HG02642 (cell line): Measurements from ENCODE around the gene AK9.
A peak's percentile ranks its signal among the peaks of the same experiment; 100 is the strongest.

Experiments used
- ATAC-seq: cut with Tn5 transposase; IDR thresholded peaks from one replicate; pipeline ENCODE4 v1.9.1; 2021; ENCODE audit warnings: mild to moderate bottlenecking; ENCODE audit not compliant: unreplicated experiment, poor library complexity

AK9 gene

DNA sequence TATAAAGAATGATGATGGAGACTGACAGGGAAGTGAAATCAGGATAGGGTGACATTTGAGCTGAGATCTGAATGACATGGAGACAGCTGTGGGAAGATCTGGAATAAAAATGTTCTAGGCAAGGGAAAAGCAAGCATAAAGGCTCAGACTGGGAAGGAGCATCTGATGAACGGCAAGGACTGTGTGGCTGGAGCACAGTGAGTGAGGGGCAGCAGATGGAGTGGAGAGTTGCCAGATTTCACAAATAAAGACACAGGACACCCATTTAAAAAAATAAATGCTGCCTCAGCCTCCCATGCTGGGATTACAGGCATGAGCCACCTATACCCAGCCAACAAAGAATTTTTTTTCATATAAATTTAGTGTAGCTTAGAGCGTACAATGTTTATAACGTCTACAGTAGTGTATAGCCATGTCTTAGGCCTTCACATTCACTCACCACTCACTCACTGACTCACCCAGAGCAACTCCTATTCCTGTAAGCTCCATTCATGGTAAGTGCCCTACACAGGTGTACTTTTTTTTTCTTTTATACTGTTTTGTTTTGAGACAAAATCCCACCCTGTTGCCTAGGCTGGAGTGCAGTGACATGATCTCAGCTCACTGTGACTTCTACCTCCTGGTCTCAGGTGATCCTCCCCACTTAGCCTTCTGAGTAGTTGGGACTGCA, 205.6 kb downstream of the AK9 start:
- ATAC-seq: no peak

DNA sequence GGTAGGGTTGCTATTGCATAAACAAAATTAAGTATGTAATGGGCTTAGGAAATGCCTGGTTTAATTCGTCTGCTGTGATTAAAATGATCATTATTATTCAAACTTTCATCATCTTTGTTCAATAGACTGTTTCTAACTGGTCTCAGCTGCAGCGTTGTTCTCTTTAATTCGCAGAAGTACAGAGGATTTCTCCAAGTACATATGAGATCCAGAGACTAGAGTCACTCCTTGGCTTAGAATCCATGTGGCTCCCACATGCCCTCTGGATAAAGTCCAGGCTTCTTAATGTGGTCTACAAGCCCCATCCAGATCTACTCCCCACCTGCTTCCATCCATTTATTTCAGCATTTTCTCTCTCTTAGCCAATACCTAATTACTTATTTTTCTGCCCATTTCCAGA, 206.9 kb downstream of the AK9 start:
- ATAC-seq: no peak

DNA sequence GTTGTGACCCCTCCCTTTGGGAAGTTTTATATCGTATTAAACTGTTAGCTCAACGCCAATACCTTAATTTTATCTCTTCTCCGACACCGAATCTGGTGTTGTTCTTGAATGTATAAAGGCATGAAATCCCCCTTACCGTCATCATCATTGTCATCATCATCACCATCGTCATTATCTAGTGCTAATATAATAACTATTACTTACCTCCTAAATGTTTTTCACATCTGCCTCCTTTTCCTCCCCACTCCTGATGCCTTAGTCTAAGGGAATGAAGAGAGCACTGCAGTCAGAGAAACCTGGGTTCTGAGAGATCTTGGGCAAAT, 207.3 kb downstream of the AK9 start:
- peak; percentile 1 for ATAC-seq

DNA sequence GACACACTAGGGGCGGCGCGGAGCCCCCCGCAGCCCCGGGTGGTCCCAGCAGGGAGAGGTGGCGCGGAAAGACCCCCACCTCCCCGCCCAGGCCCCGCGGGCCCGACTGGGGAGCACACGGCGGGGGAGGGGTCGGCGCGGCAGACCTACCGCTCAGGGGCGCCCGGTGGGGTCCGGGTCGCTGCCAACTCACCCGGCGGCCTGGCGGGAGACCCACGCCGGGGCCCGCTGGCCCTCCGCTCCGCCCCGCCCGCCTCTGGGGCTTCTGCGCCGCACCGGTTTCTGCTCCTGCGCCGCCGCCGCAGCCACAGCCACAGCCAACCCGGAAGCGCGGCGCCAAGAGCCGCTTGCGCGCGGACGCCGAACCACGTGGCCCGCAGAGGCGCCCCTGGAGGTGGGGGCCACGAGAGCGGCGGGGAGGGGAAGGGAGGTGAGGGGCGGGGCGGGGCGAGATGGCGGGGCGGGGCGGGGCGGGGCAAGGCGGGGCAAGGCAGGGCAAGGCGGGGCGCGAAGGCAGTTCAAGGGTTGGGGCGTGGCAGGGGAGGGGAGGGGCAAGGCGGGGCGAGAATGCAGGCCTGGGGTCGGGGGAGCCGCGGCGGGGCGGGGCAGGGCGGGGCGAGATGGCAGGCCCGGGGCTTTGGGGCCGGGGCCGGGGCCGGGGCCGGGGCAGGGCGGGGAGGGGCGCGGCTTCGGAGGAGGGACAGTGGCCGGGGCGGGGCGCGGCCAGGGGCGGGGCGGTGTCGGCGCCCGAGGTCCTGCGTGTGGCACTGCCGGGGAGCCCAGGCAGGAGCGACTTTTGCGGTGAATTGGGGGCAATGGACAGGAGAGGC, 207.9 kb downstream of the AK9 start, which contains the start of gene ZBTB24:
ZBTB24 (minus strand) TSS at position 315 of the 830 bp plus-strand sequence. CDS start 1,193 bp downstream, outside the sequence.
- ATAC-seq: peak; percentile 94

DNA sequence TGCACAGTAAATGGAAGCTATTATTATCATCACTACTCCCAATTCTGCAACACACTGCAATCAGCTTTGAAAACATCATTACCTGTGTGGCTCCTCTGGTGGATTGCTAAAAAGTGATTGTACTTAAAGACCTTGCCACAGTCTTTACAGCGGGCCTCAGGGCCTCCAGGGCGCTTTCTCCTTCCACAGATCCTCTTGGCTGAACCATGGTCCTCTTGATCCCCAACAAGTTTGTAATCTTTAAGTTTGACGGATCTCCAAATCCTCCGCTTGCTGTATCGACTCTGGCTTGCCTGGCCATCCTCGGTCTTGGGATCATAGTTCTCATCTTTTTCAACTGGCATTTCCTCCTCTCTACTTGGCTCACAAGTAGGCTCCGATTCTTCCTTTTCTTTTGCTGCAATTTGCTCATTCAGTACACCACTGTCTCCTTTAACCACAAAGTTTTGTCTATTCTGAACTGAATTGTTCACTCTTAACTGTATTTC, 210.0 kb downstream of the AK9 start:
- no peak for ATAC-seq

DNA sequence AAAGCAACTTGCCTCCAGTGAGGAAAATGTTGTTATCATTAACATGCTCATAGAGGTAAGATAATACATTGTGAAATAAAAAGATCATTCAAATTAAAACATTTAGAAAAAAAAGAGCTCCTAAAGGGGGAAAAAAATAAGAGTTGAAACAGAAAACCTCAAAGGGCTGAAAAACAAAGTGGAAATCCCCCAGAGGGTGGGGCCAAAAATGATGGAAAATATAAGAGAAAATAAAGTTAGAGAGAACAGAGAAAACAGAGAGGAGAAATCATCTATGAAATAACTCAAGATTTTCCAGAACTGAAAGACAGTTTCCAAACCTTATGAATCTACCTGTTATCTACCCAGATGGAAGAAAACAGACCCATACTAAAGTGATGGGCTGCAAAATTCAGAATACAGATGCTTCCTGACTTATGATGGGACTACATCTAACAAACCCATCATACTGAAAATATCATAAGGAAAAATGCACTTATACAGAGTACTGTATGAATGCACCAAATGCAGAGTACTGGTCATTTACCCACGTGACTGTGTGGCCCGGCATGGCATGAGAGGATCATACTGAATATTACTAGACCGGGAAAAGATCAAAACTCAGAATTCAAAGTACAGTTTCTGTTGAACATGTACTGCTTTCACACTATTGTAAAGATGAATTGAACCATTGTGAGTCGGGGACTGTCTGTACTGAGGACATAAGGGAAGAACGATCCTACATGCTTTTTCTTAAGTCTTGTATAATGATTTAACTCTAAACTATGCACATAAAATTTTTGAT, 212.0 kb downstream of the AK9 start:
- no peak for ATAC-seq

DNA sequence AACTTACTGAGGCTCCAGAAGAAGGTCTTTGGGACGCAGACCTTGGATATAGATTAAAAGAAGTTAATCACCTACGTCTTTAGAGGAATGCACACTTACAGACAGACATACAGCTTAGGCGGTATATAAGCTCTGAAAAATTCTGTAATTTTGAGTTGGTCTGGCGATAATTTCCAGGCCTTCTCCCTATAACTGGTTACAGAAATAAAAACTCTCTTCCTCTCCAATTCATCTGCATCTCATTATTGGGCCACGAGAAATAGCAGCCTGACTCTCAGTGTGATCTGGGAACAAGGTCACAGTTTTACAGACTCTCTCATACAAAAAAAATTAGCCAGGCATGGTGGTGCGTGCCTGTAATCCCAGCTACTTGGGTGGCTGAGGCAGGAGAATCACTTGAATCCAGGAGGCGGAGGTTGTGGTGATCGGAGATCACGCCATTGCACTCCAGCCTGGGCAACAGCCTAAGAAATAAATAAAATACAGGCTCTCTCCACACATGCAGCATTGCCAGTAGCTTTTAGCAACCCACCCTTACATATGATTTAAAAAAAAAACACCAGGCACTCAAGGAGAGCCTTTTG, 212.7 kb downstream of the AK9 start:
- no peak for ATAC-seq

DNA sequence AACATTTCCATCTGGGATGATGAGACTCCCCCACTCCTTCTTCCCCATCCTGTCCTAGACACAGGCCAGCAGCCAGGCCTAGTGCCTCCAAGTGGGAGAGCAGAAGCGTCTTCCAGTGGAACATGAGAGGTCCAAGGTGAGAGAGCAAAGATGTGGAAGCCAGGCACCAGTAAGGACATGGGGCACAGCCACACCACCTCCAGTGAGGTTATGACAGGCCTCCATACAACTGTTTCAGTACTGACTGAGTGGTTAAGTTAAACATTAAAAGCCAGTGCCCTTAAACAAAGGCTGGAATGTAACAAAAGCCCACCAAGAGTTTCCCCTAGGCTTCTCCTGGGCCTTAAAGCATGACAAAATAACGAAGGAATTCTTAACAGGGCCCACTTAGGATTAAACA, 213.3 kb downstream of the AK9 start:
- peak; percentile 56 for ATAC-seq

DNA sequence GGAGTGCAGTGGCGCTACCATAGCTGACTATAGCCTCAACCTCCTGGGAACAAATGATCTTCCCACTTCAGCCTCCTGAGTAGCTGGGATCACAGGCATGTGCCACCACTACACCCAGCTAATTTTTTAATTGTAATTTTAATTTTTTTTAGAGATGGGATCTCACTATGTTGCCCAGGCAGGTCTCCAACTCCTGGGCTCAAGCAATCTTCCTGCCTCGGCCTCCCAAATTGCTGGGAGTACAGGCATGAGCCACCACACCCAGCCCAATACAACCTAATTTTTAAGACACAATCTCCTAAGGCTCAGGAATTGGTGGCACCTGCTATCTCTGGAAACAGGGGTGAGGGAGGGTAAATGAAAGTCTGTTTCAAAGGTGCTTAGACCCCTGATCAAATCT, 213.8 kb downstream of the AK9 start:
- no peak for ATAC-seq

DNA sequence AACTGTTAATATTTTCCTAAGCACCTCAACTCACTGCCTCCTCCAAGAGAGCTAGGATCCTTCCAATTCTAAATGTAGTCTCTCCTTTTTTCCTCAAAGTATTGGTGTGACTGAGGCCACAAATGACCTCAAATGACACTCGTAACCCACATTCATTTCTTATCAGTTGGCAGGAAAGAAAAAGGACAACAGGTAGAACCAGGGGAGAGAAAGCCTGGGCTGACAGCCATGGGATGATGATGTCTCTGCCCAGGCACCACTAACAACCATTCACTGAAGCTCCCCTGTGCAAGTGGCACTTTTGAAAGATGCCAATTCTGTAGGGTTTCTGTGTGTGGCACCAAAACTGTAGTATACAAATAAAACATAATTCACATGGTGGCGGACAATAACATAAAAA, 215.4 kb downstream of the AK9 start:
- ATAC-seq: no peak

DNA sequence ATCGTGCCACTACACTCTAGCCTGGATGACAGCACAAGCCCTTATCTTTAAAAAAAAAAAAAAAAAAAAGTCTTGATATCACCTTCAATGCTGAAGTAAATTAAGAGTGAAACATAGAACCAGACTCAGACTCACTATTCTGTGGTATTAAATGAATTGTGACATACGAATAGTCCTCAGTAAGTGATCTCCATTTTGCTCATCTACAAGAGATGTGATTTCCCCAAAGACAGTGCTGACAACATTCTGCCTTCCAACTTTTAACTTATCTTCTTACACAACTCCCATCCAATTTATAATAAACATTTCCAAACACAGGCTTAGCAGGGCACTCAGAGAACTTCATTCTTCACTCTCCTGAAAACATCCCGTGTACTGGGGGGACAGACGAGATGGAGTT, 216.0 kb downstream of the AK9 start:
- ATAC-seq: no peak

DNA sequence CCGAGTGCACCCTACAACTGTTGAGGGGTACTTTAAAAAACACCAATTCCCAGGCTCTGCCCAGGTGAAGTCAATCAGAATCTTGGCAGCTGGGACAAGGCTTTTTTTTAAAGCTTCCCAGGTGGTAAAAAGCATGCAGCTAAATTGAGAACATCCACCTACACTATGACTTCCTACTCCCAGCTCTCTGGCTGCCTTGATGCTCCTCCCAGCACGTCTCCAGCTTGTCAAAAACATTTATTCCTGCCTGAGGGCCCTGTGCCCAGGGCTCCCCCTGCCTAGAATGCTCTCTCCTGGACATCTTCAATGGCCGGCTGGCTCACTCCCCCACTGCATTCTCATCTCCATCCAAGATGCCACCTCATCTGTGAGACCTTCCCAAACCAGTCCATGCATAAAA, 217.9 kb downstream of the AK9 start:
- no peak for ATAC-seq

DNA sequence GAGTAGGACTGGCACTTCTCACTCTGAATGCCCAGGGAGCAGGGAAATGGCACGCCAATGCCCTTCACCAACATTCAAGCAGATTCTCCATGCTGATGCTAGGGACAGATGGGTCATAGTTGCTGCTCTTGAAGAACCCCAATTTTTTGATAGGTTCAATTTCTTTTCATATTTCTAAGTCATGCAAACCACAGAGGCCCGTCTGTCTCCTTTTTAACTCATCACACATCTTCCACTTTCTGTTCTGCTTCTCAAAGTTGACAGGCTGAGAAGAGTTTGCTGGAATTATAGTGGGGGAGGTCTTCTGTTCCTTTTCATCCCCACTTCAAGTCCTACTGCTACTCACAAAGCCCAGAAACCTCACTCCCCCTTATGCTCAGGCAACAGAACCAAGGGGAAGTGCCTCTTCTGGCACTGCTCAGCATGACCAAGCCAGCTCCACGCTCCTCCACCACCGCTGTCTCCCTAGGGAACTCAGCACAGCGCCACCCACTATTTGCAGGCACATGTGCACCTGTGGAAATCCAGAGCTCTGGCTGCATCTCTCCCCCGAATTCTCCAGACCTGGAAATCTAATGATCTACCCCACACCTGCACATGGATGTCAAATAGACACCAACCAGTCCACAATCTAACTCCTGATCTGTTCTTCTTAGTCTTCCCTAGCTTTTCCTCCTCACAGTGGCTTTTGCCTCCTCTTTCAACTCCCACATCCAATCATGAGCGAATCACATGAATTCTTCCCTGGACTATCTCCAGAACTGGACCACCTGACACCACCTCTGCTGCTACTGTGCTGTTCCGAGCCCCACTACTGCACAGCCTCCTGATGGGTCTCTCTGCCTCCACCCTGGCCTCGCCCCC, 218.6 kb downstream of the AK9 start:
- ATAC-seq: peak; percentile 78

DNA sequence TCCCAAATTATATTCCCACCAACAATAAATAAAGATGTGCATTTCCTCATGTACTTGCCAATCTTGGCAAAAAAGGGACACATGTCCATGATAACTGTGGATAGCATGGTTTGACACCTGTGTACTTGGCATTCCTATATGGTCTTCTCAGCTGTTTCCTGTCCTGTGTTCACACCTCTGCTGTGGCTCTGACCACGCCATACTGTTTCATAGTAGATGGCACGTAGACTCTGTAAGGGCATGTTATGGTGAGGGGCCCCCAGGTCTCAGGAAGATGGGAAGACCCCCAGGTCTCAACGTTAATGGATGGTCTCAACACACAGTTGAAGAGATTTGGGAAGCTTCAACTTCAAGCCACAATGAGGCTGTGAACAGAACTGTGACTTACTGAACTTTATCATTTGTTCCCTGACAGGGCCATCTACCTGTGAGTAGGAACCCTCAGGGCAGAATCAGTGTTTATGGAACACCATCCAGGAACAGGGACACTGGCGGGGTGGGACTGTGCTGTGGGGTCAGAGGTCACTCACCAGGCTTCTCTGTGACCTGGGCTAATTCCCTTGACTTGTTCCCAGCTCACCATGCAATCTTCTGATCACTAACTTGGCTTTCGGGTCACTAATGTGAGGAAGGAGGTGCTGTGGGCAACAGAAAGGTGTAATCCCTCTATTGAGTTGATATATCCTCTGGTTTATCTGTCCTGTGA, 219.7 kb downstream of the AK9 start:
- no peak for ATAC-seq

DNA sequence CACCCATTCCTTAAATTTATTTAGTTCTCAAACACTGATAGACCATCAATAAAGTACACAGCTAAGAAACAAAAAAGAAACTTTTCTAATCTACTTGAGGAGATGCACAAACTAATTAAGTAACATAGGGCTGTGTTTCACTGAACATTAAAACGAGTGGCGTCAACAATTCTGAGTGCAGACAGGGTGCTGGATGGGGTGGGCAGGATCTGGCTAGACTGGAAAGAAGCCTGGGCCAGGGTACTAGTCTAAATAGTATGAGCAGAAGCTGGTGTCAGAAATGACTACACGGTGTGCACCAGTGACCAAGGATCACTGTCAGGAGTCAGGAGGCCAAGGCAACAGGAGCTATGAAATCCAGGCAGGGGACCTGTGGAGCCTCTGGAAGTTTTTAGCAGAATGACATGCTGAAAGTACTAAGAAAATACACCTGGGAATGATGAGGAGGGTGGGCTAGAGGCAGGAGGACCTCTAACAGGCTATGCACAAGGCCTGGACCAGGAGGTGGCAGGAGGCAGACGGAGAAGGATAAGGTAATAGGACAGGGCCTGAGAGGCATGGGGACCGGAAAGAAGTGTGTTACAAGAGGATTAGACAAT, 221.3 kb downstream of the AK9 start:
- no peak for ATAC-seq

DNA sequence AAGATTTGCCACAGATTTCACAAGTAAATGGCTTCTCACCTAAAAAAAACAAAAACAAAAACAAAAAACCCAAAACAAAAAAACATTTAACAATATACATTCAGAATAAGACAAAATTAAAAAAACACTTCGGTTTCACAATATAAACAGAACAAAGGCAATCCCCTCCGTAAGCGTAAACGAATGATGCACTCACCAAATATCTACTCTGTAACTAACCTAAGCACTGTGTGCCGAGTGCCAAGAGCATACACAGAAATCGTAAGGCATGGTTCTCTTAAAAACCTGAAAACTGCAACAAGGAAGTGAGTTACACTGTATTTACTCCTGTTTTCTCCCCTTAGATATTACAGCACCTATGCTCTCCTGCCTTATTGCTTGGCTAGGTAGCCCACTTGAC, 223.3 kb downstream of the AK9 start:
- ATAC-seq: no peak

DNA sequence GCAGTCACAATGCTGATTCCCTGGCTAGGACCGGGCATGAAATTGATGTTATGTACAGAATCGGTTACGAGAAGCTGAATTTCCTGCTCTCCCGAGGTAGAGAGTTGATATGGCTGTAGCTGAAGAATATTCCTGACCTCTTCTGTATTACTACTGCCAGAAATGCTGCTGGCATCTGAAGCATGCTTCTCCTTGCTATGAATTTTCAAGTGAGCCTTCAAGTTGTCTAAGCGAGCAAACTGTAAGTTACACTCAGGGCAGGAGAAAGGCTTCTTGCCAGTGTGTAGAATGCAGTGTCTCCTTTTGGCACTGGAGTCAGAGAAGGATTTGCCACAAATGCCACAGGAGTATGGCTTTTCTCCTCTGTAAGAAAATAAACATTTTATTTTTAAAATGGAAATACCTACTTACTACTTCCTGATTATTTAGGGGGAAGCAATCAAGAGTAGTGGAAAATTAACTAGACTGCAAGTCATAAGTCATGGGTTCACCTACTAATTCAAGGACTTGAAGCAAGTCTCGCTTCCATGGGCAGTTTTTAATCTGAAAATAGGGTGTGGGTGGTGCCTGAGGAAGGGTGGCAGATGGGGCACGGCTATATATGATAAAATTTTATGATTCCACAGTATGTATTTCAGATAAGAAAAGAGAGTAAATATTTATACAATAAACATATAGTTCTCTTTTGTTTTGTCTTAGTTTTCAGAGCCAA, 224.6 kb downstream of the AK9 start:
- ATAC-seq: no peak

DNA sequence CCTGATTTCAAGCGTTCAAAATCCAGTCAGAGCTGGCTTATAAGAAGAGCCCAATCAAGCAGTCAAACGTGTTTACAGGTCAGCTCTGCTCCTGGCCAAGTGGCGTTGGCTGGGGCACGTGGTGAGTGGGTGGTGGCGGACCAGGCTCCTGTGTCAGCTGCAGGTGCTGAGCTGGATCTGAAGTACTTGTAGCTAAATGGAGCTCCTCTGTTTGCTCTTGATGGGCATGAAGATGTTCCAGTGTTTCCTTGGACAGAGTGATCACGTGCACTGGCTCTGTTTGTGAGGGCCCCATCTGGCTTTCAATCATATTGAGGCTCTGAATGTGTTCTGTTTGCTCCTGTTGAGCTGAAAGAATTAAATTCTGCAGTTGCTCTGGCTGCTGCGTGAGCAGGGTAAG, 225.2 kb downstream of the AK9 start:
- no peak for ATAC-seq
